SK-MEL-5 (cell line): ENCODE data around the gene CCDC196. TPM values are rescaled to one million over a fixed set of nuclear protein-coding genes. Genes with fewer than 3 reads are reported as not detected.

ENCODE experiments used
- DNase-seq: peaks from one replicate; pipeline ENCODE4 v3.0.0-alpha.2; 2016; ENCODE audit warnings: low read depth, low spot score
- in situ Hi-C: cut with HindIII; loops from 2 replicates; pipeline ENCODE4 v1.10.0; 2016; ENCODE audit warnings: low sequenced_read_pairs, high pct_unique_total_duplicates, low pct_unique_long_range_greater_than_20kb
- polyA plus RNA-seq, 2 experiments: library from polyadenylated mRNA; depleted of rRNA; stranded (reverse); fragments of >200 nt; gene quantifications; 2 replicates each; pipeline ENCODE4 v1.2.3, GENCODE V29; 2015
- total RNA-seq: library from RNA; depleted of rRNA; stranded (reverse); fragments of >200 nt; shearing (Covaris generic); gene quantifications from 2 replicates; pipeline ENCODE4 v1.2.3, GENCODE V29; 2014; rRNA removed

CCDC196 gene
- not detected in 2 replicates for total RNA-seq
- not detected in 2 replicates for polyA plus RNA-seq (2015; cell fraction: cytosol; rRNA removed)
- not detected in 2 replicates for polyA plus RNA-seq (2015; cell fraction: nucleus; rRNA removed)

GRCh38 chr14:66485910-66486421 is at the start of gene CCDC196:
Gene CCDC196 (plus strand): TSS chr14:66486371. CDS start chr14:66486503, 132 bp downstream.
- in situ Hi-C loops = no loop called here
- DNase-seq = no peak

- DNase-seq = no peak
- in situ Hi-C loops = no loop called here
Observed at GRCh38 chr14:66440801-66441200, 45.4 kb upstream of the CCDC196 start.

- in situ Hi-C loops = no loop called here
- no peak for DNase-seq
Observed at GRCh38 chr14:66442953-66443571, 43.1 kb upstream of the CCDC196 start.

- in situ Hi-C loops = no loop called here
- DNase-seq = no peak
Observed at GRCh38 chr14:66443785-66444184, 42.4 kb upstream of the CCDC196 start.

GRCh38 chr14:66444271-66444927 is 41.8 kb upstream of the CCDC196 start:
- DNase-seq = no peak
- in situ Hi-C loops = no loop called here

GRCh38 chr14:66445936-66446335 is 40.2 kb upstream of the CCDC196 start:
- in situ Hi-C loops = no loop called here
- DNase-seq = no peak

GRCh38 chr14:66453469-66453868 is 32.7 kb upstream of the CCDC196 start:
- in situ Hi-C loops = no loop called here
- DNase-seq = no peak

GRCh38 chr14:66459603-66460002 is 26.6 kb upstream of the CCDC196 start:
- no peak for DNase-seq
- in situ Hi-C loops = no loop called here

- in situ Hi-C loops = no loop called here
- DNase-seq = no peak
Observed at GRCh38 chr14:66464261-66464660, 21.9 kb upstream of the CCDC196 start.

GRCh38 chr14:66468778-66469367 is 17.3 kb upstream of the CCDC196 start:
- no peak for DNase-seq
- in situ Hi-C loops = no loop called here

- in situ Hi-C loops = no loop called here
- DNase-seq = no peak
Observed at GRCh38 chr14:66471584-66471983, 14.6 kb upstream of the CCDC196 start.

GRCh38 chr14:66472251-66472650 is 13.9 kb upstream of the CCDC196 start:
- DNase-seq = no peak
- in situ Hi-C loops = no loop called here

GRCh38 chr14:66473223-66473622 is 12.9 kb upstream of the CCDC196 start:
- in situ Hi-C loops = no loop called here
- no peak for DNase-seq

GRCh38 chr14:66476964-66477363 is 9.2 kb upstream of the CCDC196 start:
- DNase-seq = no peak
- in situ Hi-C loops = no loop called here

GRCh38 chr14:66477567-66477966 is 8.6 kb upstream of the CCDC196 start:
- in situ Hi-C loops = no loop called here
- no peak for DNase-seq

- in situ Hi-C loops = no loop called here
- no peak for DNase-seq
Observed at GRCh38 chr14:66482873-66483272, 3.3 kb upstream of the CCDC196 start.

GRCh38 chr14:66483322-66483721 is 2.8 kb upstream of the CCDC196 start:
- in situ Hi-C loops = no loop called here
- DNase-seq = no peak

- DNase-seq = no peak
- in situ Hi-C loops = no loop called here
Observed at GRCh38 chr14:66485029-66485428, 1.1 kb upstream of the CCDC196 start.

- in situ Hi-C loops = no loop called here
Observed at GRCh38 chr14:66487164-66487563, 993 bp downstream of the CCDC196 start.

More at GRCh38 chr14:66487164-66487563, 993 bp downstream of the CCDC196 start:
- no peak for DNase-seq
